HG03565 (cell line): Measurements from ENCODE around the gene TLN1.

Experiments
- ATAC-seq: cut with Tn5 transposase; IDR thresholded peaks from one replicate; pipeline ENCODE4 v1.9.1; 2021; ENCODE audit warnings: mild to moderate bottlenecking, moderate library complexity; ENCODE audit not compliant: unreplicated experiment

The TLN1 gene

GRCh38 chr9:35665471-35665818, 66.5 kb downstream of the TLN1 start:
- ATAC-seq: no peak

- ATAC-seq: peak; percentile 73
Measured at GRCh38 chr9:35664531-35665470, 67.2 kb downstream of the TLN1 start, which contains the start of gene ARHGEF39. Gene ARHGEF39 (minus strand): TSS chr9:35665195. CDS start chr9:35665169, 26 bp downstream.

GRCh38 chr9:35662437-35662836, 69.6 kb downstream of the TLN1 start:
- ATAC-seq: no peak

DNA sequence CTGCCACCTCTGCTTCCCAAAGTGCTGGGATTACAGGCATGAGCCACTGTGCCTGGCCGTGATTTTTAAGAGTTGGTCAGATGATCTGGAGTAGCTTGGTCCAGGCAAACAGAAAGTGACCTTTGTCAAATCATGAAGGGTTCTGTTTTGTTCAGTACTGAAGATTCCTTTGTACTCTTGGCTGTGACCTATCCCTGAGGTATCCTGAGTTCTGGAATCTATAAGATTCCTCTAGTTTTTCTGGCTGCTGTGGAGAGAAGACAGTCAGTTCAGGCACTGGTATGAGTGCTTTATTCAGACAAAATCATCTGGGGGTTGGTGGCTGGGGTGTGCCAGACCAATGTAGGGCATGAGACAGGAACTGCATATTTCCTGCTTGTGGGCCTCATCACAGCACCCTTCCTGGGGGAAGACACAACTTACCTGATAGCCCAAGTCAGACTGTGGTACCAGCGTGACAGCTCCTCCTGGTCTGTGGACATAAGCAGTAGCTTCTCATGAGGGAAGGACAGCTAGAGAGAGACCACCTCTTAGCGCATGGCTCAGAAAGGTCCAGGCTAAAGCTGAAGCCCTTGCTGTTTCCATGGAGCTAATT, 70.1 kb downstream of the TLN1 start:
- ATAC-seq: no peak

- no peak for ATAC-seq
Measured at GRCh38 chr9:35660966-35661415, 71.0 kb downstream of the TLN1 start.

GRCh38 chr9:35659340-35659739, 72.7 kb downstream of the TLN1 start:
- no peak for ATAC-seq

DNA sequence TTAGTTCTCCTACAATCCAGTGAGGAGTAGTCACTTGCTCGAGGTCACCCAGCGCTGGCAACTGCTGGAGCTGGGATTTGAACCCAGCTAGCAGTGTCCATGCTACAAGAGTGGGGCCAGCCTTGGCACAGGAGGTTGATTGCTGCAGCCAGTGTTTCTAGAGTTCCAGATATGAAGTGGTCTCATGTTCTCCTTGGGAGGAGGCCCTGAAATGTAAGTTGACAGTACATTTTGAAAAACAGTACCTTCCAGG, 73.1 kb downstream of the TLN1 start:
- ATAC-seq: no peak

- ATAC-seq: peak; percentile 49
Measured at GRCh38 chr9:35658137-35658967, 73.6 kb downstream of the TLN1 start, which contains the start of gene CCDC107. Gene CCDC107 (plus strand): TSS chr9:35658292. CDS start chr9:35658380, 88 bp downstream.

- peak; percentile 87 for ATAC-seq
Measured at GRCh38 chr9:35657546-35658136, 74.4 kb downstream of the TLN1 start, which contains the start of gene RMRP. Gene RMRP (minus strand): TSS chr9:35658019.

DNA sequence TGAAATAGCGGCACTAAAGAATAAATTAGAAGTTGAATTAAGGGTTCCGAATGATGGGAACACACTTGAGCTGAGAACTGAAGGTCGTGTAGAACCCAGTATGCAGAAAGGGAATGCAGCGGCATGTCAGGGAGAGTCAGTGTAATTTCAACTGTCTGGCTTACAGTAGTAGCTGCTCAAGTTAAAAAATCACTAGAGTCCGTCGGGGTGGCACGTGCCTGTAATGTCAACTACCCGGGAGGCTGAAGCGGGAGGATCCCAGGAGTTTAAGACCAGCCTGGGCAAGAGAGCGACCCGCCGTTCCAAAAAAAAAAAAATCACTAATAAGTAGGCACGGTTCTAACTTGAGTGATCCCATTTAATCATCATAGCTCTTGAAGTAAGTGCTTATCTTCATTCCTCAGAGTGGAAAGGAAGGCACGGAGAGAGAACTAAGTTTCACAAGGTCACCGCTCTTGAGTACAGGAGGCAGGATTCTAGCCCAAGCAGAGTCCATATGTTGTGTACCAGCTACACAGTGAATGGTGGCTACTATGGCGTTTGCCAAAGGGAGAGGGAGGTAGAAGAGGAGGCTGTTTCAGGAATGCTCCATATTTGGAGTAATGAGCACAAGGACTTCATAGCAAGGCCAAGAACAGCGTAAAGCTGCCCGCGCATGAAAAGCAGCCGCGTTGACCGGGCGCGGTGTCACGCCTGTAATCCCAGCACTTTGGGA, 75.0 kb downstream of the TLN1 start:
- ATAC-seq: no peak

GRCh38 chr9:35656348-35656747, 75.6 kb downstream of the TLN1 start:
- ATAC-seq: no peak

DNA sequence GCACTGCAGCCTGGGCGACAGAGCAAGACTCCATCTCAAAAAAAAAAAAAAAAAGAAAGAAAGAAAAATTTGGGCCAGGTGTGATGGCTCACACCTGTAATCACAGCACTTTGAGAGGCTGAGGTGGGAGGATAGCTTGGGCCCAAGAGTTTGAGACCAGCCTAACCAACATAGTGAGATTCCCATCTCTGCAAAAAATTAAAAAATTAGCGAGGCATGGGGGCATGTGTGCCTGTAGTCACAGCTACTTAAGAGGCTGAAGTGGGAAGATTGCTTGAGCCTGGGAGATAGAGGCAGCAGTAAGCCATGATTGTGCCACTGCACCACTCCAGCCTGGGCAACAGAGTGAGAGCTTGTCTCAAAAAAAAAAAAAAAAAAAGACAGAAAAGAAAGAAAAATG, 78.4 kb downstream of the TLN1 start:
- no peak for ATAC-seq

- ATAC-seq: no peak
Measured at GRCh38 chr9:35652829-35653209, 79.2 kb downstream of the TLN1 start.

GRCh38 chr9:35651956-35652828, 79.8 kb downstream of the TLN1 start:
- ATAC-seq: no peak

- ATAC-seq: no peak
Measured at GRCh38 chr9:35650341-35651158, 81.4 kb downstream of the TLN1 start, which contains the start of gene SIT1. Gene SIT1 (minus strand): TSS chr9:35650931. CDS start chr9:35650853, 78 bp downstream.

- ATAC-seq: no peak
Measured at GRCh38 chr9:35649431-35650340, 82.3 kb downstream of the TLN1 start.
